ENCODE results near the gene SEC61G. TPM values are rescaled to one million over a fixed set of nuclear protein-coding genes. Genes with fewer than 3 reads are reported as not detected.

Gene SEC61G
- total RNA-seq, 2 experiments from 2014 or later, result 43.9 to 51.3 TPM

GRCh38 chr7:54743580-54743979 lies 15.4 kb downstream of the SEC61G start:
- Histone ChIP-seq H3K9me3 (ENCODE audit: control insufficient read depth in 1 of 2, insufficient read depth in 1 of 2, low read length in 2 of 2) (no peaks in the 10 kb centered on the region), H3K27me3 (ENCODE audit: control insufficient read depth in 1 of 2, insufficient read depth in 2 of 2, low read length in 2 of 2) (no peaks in the 10 kb centered on the region), H3K4me1 (ENCODE audit: insufficient read depth, low read length) (no peaks in the 10 kb centered on the region), H3K4me3 (ENCODE audit: low read length) (no peak overlapping the region), H3K27ac (ENCODE audit: low read depth in 1 of 2, low read length in 2 of 2) (no peak overlapping the region), H3K36me3 (ENCODE audit: insufficient read depth, low read length) (peaks cover 10% of the 10 kb centered on the region)
- Mint-ChIP-seq H3K4me3 (no peak overlapping the region), H3K27me3 (no peaks in the 10 kb centered on the region), H3K27ac (no peak overlapping the region), H3K9me3 (no peaks in the 10 kb centered on the region), H3K4me1 (ENCODE audit: low read depth) (no peaks in the 10 kb centered on the region), H3K36me3 (ENCODE audit: low read depth) (peaks cover 21% of the 10 kb centered on the region)
- ChIA-PET CTCF (no interaction called here), POLR2A (interaction anchor here (0.7 kb wide), 1 partner anchor 52 kb away, joined by 3 read pairs; no protein-coding TSS in a partner anchor)
- ATAC-seq (ENCODE audit: poor library complexity), result no peak
- intact Hi-C loops (cut with DNase I, micrococcal nuclease), result no loop called here
- TF ChIP-seq CTCF (IDR thresholded peaks at IDR 0.05), result no peak
- DNase-seq, result no peak

- Histone ChIP-seq H3K27ac (ENCODE audit: low read depth in 1 of 2, low read length in 2 of 2) (no peak overlapping the region), H3K27me3 (ENCODE audit: control insufficient read depth in 1 of 2, insufficient read depth in 2 of 2, low read length in 2 of 2) (no peaks in the 10 kb centered on the region), H3K4me3 (ENCODE audit: low read length) (no peak overlapping the region), H3K36me3 (ENCODE audit: insufficient read depth, low read length) (no peaks in the 10 kb centered on the region), H3K9me3 (ENCODE audit: control insufficient read depth in 1 of 2, insufficient read depth in 1 of 2, low read length in 2 of 2) (no peaks in the 10 kb centered on the region), H3K4me1 (ENCODE audit: insufficient read depth, low read length) (no peaks in the 10 kb centered on the region)
- ChIA-PET POLR2A (no interaction called here), CTCF (no interaction called here)
- no peak for TF ChIP-seq CTCF (IDR thresholded peaks at IDR 0.05)
- intact Hi-C loops (cut with DNase I, micrococcal nuclease), result no loop called here
- ATAC-seq (ENCODE audit: poor library complexity) (no peak), DNase-seq (no peak)
- H3K4me1 Mint-ChIP-seq (ENCODE audit: low read depth), result no peaks in the 10 kb centered on the region
- H3K36me3 Mint-ChIP-seq (ENCODE audit: low read depth), result no peaks in the 10 kb centered on the region
- H3K27me3 Mint-ChIP-seq, result peaks cover 3% of the 10 kb centered on the region
- H3K4me3 Mint-ChIP-seq, result no peak overlapping the region
- no peak overlapping the region for H3K27ac Mint-ChIP-seq
- no peaks in the 10 kb centered on the region for H3K9me3 Mint-ChIP-seq
Measured at GRCh38 chr7:54738737-54739136, 20.3 kb downstream of the SEC61G start.

- Mint-ChIP-seq H3K4me1 (ENCODE audit: low read depth) (no peaks in the 10 kb centered on the region), H3K27ac (no peak overlapping the region), H3K27me3 (peaks cover 4% of the 10 kb centered on the region), H3K4me3 (no peak overlapping the region), H3K9me3 (peaks cover 6% of the 10 kb centered on the region), H3K36me3 (ENCODE audit: low read depth) (no peaks in the 10 kb centered on the region)
- peaks cover 0 to 7% of the 10 kb centered on the region in 2 experiments for H3K9me3 ChIP-seq (ENCODE audit: control insufficient read depth in 1 of 2, insufficient read depth in 1 of 2, low read length in 2 of 2)
- no peak overlapping the region for H3K27ac ChIP-seq (ENCODE audit: low read depth in 1 of 2, low read length in 2 of 2)
- ChIA-PET CTCF (no interaction called here), POLR2A (no interaction called here)
- no peaks in the 10 kb centered on the region for H3K36me3 ChIP-seq (ENCODE audit: insufficient read depth, low read length)
- H3K4me1 ChIP-seq (ENCODE audit: insufficient read depth, low read length), result no peaks in the 10 kb centered on the region
- DNase-seq (no peak), ATAC-seq (ENCODE audit: poor library complexity) (no peak)
- intact Hi-C loops (cut with DNase I, micrococcal nuclease), result no loop called here
- no peak for TF ChIP-seq CTCF (IDR thresholded peaks at IDR 0.05)
- no peaks in the 10 kb centered on the region for H3K27me3 ChIP-seq (ENCODE audit: control insufficient read depth in 1 of 2, insufficient read depth in 2 of 2, low read length in 2 of 2)
- H3K4me3 ChIP-seq (ENCODE audit: low read length), result no peak overlapping the region
Measured at GRCh38 chr7:54729107-54729506, 29.9 kb downstream of the SEC61G start.
